GM18519 (cell line): ENCODE results near the gene RXRA.
"Not testable (repeated sequence)": the region's sequence is repeated elsewhere in the genome, so short reads cannot be mapped to it uniquely, and the experiment has no call there.

ENCODE experiments used
- ATAC-seq: cut with Tn5 transposase; IDR thresholded peaks from one replicate; pipeline ENCODE4 v1.9.1; 2021; ENCODE audit warnings: mild to moderate bottlenecking, moderate library complexity; ENCODE audit not compliant: unreplicated experiment, low FRiP score

Gene RXRA

DNA sequence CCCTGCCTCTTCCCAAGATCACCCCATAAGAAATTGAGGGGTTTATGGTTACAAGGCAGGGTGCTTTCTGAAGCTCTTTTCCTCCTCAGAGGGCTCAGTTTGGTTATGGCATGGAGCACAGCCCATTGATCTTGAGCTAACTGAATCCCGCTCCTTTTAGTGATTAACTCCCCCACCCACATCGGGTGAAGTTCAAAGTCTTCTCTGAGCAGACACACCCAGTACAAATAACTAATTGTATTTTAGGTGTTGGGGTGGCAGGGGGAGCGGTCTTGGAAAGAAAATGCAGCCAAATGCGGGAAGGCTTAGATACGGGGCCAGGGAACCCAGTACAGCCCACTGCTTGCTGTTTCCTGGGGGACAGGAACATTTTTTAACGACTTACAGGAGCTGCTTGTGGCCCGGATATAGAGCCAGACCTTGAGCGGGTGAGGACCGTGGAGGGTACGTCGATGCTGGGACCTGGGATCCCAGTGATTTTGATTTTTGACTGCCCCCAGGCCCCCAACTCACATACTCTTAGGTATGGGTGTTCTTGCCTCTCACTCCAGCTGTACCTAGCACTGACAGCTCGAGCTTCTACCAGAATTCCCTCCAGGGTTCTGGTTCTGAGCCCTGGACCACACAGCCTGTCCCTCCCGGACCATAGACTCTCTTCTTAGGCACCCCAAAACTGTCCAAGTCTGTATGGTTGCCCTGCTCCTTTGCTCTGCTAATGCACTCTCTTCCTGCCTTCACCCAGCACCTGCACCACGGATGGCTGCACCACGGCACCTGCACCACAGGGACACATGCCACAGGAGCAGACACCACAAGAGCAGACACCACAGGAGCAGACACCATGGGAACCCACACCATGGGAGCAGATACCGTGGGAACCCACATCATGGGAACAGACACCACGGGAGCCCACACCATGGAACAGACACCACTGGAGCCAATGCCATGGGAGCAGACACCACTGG lies 18.3 kb upstream of the RXRA start:
- no peak for ATAC-seq

- ATAC-seq = not testable (repeated sequence)
Observed at GRCh38 chr9:134308639-134309220, 17.5 kb upstream of the RXRA start.

GRCh38 chr9:134313470-134313869 lies 12.8 kb upstream of the RXRA start:
- ATAC-seq = no peak

- no peak for ATAC-seq
Observed at GRCh38 chr9:134314039-134314949, 12.0 kb upstream of the RXRA start.

DNA sequence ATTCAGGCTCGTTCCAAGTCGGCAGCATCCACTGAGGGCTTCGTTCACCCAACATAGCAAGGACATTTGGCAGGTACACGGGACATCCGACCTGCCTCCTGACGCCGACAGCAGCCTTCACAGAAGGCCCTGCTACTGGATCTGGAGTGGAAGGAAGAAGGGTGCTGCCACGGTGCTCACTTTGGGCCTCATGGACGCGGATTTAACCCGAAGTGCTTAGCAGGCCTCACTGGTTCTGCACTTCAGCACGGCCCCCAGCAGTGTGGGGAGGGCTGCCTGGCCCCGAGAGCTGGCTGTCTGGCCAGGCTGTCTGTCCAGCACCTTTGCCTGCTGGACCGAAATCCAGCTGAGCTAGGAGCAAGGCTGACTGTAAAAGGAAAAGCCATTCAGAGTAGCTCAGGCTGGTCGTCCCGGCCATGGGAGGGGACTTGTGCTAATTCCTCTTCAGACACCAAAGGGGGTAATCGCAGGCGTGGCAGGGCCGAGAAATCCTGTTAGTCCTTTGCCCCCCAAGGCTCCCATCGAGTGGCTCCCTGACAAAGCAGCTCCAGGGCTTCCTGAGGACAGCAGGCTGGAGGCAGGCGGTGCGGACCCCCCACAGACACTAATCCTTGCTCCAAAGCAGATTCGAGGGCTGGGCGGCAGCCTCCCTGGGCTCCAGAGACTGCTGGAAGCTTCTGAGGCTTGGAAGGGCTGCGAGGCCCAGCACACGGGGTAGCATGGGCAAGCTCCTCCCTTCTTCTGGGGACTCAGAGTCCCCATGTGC lies 11.1 kb upstream of the RXRA start:
- no peak for ATAC-seq

- no peak for ATAC-seq
Observed at GRCh38 chr9:134315716-134316448, 10.4 kb upstream of the RXRA start.

GRCh38 chr9:134316449-134317160 lies 9.7 kb upstream of the RXRA start:
- no peak for ATAC-seq

- ATAC-seq = no peak
Observed at GRCh38 chr9:134317400-134317789, 8.9 kb upstream of the RXRA start.

GRCh38 chr9:134317790-134318414 lies 8.4 kb upstream of the RXRA start:
- ATAC-seq = no peak

GRCh38 chr9:134318481-134318891 lies 7.8 kb upstream of the RXRA start:
- no peak for ATAC-seq

- ATAC-seq = no peak
Observed at GRCh38 chr9:134318941-134319305, 7.3 kb upstream of the RXRA start.

DNA sequence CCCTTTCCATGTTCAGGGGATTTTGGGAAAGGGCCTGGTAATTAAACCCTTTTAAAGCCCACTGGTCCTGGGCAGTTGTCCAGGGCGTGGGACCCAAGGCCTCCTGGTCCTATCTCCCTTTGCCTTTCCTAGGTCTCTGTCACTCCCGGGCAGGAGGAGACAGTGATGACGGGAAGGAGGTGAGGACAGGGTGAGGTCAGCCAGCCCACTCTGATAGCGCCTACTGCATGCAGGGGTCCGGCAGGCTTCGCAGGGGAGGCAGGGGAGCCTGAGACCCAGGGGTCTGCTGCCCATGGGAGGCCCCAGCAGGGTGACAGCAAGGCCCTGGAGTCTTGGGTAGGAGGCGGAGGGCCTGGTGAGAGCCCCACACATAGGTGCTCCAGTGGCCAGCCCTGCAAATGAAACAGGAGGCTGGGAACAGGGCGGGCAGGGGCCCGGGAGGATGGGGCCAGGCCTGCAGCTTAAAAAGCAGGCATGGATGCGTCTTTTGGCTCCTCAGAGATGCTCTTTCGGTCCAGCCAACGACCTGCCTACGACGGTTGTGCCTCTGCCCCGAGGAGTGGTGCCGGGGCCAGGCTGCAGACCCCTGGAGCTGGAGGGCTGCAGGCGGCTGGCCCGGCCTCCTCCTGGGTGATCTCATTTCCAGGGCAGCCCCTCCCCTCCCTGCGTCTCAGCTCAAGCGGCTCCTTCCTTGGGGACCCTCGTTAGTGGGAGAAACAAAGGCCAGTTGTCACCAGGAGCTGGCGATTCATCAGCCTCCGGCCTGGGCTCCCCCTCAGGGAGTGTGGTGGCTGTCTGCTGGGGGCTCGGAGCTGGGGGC lies 6.7 kb upstream of the RXRA start:
- no peak for ATAC-seq

DNA sequence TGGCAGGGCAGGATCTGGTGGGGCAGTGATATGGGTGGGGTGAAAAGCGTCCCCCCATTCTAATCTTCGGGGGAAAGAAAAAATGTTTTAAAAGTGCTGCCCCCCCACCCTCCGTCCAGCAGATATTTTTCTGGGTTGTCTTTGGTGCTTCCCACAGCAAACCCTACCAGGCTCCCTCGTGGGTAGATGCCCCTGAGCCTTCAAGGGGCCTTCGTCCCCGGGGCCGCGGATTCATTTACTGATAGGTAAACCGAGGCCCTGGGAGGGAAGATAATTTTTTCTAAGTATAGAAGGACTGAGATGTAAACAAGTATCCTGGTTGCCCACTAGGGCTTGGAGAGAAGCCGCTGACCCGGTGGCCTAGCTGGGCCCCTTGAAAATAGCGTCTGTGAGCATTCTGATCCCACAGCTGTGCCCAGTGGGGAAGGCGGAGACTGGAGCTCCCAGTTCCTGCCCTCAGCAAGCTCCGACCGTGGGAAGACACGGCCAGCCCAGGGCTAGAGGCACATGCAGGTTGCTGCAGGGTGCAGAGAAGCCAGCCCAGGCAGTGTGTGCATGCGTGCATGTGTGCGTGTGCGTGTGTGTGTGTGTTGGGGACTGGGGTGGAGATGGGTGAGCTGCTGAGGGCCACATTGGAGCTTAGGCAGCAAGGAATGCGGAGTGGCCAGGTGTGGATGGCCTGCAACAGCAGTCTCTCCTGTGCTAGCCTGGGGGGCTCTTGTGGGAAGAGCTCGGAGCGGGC lies 6.0 kb upstream of the RXRA start:
- ATAC-seq = no peak

DNA sequence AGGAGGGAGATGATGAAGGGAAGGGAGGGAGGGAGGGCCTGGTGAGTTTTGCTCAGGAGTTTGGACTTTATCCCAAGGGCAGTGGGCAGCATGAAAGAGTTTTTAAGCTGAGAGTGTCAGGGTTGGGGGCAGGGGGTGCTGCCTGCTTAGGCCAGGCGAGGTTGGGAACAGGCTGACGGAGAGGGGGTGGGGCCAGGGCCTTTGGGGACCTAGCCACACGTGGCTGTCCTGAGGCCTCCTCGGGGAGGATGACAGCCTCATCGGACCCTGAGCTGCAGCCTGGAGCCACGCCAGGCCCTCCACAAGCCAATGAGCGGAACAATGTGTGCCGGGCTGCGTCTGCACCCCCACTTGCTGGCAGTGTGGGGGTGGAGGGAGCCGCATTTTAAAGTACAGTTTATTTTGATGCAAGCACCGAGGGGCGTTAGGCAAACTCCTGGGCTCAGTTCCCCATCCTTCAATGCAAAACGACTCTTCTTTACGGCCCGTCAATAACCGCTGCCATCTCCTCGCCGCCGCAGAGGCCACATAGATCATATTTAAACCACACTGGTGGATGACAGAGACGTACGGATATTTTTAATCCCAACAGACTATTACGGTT lies 5.3 kb upstream of the RXRA start:
- ATAC-seq = no peak

GRCh38 chr9:134321531-134321930 lies 4.7 kb upstream of the RXRA start:
- ATAC-seq = no peak

DNA sequence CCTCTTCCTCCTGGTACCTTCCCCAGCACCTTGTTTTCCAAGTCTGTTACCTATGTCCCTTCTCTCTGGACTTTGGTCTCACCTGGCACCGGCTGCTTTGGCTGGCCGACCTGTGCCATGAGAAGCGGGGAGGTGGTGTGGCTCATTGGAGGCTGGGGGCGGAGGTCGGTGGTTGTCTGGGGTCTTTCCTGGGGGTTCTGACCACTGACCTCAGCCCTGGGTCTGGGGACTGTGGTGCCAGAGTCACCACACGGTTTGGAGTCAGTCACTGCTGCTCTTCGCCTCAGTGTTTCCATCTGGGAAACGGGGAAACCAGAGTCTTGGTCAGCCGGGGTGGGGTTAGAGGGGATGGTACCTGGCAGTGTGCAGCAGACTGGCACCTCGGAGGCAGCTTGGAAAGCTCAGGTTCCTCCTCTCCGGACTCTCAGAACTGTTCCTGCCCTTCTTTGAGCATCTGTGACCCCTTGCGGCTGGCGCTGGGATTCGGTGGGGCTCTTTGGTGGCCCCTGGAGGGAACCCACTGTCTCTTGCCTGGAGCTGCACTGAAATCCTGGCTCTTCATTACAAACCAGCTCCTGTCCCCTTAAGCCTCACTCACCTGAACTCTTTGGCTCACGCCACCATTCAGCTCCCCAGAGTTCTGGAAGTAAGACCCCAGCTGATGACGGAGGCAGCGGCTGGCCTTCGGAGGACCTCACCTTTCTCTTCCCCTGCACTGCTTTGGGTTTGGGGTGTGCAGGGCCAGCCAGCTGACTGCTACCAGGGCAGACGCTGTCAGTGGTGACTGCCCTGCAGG lies 4.1 kb upstream of the RXRA start:
- no peak for ATAC-seq
